ENCODE data around the gene NEUROD2.

DNA sequence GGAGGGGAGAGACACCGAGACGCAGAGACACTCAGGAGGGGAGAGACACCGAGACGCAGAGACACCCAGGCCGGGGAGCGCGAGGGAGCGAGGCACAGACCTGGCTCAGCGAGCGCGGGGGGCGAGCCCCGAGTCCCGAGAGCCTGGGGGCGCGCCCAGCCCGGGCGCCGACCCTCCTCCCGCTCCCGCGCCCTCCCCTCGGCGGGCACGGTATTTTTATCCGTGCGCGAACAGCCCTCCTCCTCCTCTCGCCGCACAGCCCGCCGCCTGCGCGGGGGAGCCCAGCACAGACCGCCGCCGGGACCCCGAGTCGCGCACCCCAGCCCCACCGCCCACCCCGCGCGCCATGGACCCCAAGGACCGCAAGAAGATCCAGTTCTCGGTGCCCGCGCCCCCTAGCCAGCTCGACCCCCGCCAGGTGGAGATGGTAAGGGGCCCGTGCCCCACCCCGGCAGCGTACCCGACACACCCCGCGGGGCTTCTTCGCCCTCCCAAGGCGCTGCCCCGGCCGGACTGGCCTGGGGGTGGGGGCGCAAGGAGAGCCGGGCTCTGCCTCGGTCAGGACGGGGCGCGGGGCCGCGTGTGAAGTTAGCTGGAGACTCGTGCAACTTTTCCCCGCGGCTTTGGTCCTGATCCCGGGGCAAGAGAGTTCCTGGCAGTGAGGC lies 19.5 kb upstream of the NEUROD2 start:
- TF ChIP-seq, protein P1, sequence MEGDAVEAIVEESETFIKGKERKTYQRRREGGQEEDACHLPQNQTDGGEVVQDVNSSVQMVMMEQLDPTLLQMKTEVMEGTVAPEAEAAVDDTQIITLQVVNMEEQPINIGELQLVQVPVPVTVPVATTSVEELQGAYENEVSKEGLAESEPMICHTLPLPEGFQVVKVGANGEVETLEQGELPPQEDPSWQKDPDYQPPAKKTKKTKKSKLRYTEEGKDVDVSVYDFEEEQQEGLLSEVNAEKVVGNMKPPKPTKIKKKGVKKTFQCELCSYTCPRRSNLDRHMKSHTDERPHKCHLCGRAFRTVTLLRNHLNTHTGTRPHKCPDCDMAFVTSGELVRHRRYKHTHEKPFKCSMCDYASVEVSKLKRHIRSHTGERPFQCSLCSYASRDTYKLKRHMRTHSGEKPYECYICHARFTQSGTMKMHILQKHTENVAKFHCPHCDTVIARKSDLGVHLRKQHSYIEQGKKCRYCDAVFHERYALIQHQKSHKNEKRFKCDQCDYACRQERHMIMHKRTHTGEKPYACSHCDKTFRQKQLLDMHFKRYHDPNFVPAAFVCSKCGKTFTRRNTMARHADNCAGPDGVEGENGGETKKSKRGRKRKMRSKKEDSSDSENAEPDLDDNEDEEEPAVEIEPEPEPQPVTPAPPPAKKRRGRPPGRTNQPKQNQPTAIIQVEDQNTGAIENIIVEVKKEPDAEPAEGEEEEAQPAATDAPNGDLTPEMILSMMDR (CRISPR knock-in tag; IDR thresholded peaks at IDR 0.05), result no peak
- TF ChIP-seq, protein P2, sequence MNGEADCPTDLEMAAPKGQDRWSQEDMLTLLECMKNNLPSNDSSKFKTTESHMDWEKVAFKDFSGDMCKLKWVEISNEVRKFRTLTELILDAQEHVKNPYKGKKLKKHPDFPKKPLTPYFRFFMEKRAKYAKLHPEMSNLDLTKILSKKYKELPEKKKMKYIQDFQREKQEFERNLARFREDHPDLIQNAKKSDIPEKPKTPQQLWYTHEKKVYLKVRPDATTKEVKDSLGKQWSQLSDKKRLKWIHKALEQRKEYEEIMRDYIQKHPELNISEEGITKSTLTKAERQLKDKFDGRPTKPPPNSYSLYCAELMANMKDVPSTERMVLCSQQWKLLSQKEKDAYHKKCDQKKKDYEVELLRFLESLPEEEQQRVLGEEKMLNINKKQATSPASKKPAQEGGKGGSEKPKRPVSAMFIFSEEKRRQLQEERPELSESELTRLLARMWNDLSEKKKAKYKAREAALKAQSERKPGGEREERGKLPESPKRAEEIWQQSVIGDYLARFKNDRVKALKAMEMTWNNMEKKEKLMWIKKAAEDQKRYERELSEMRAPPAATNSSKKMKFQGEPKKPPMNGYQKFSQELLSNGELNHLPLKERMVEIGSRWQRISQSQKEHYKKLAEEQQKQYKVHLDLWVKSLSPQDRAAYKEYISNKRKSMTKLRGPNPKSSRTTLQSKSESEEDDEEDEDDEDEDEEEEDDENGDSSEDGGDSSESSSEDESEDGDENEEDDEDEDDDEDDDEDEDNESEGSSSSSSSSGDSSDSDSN (CRISPR knock-in tag; IDR thresholded peaks at IDR 0.05), result no peak
- TF ChIP-seq NFIC (IDR thresholded peaks at IDR 0.05; ENCODE audit: low read length) (no peak), GLI4 (CRISPR knock-in tag; IDR thresholded peaks at IDR 0.05; ENCODE audit: borderline replicate concordance) (no peak), PAX8 (CRISPR knock-in tag; IDR thresholded peaks at IDR 0.05; ENCODE audit: borderline replicate concordance) (no peak), CREB1 (IDR thresholded peaks at IDR 0.05) (no peak), CREB1 (CRISPR knock-in tag; IDR thresholded peaks at IDR 0.05) (no peak), ARNTL (CRISPR knock-in tag; IDR thresholded peaks at IDR 0.05) (no peak), ZNF720 (CRISPR knock-in tag; IDR thresholded peaks at IDR 0.05) (no peak)
- TF ChIP-seq, protein P3, sequence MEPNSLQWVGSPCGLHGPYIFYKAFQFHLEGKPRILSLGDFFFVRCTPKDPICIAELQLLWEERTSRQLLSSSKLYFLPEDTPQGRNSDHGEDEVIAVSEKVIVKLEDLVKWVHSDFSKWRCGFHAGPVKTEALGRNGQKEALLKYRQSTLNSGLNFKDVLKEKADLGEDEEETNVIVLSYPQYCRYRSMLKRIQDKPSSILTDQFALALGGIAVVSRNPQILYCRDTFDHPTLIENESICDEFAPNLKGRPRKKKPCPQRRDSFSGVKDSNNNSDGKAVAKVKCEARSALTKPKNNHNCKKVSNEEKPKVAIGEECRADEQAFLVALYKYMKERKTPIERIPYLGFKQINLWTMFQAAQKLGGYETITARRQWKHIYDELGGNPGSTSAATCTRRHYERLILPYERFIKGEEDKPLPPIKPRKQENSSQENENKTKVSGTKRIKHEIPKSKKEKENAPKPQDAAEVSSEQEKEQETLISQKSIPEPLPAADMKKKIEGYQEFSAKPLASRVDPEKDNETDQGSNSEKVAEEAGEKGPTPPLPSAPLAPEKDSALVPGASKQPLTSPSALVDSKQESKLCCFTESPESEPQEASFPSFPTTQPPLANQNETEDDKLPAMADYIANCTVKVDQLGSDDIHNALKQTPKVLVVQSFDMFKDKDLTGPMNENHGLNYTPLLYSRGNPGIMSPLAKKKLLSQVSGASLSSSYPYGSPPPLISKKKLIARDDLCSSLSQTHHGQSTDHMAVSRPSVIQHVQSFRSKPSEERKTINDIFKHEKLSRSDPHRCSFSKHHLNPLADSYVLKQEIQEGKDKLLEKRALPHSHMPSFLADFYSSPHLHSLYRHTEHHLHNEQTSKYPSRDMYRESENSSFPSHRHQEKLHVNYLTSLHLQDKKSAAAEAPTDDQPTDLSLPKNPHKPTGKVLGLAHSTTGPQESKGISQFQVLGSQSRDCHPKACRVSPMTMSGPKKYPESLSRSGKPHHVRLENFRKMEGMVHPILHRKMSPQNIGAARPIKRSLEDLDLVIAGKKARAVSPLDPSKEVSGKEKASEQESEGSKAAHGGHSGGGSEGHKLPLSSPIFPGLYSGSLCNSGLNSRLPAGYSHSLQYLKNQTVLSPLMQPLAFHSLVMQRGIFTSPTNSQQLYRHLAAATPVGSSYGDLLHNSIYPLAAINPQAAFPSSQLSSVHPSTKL (CRISPR knock-in tag; IDR thresholded peaks at IDR 0.05), result no peak

Measured in HepG2 (cell line).